Bronchial epithelial cell (primary cell): ENCODE results near the gene TOMM7. TPM values are rescaled to one million over a fixed set of nuclear protein-coding genes. Genes with fewer than 3 reads are reported as not detected.
"Not testable (repeated sequence)": the region's sequence is repeated elsewhere in the genome, so short reads cannot be mapped to it uniquely, and the experiment has no call there.

ENCODE experiments used
- DNase-seq: peaks from one replicate; pipeline ENCODE4 v3.0.0-alpha.2; 2010; ENCODE audit warnings: low read depth
- FAIRE-seq: peaks from 2 replicates; lab custom pipeline; 2011; peaks lifted over from hg19 to GRCh38; lab: Jason Lieb, UNC
- H3K27me3 ChIP-seq: 2 replicates; pipeline ENCODE4 v1.5.1; 2011; ENCODE audit warnings: low read length; ENCODE audit not compliant: control insufficient read depth, insufficient read depth
- H3K36me3 ChIP-seq: 2 replicates; pipeline ENCODE4 v1.5.1; 2011; ENCODE audit warnings: low read length; ENCODE audit not compliant: control insufficient read depth, insufficient read depth
- H3K4me3 ChIP-seq: 2 replicates; pipeline ENCODE4 v1.5.1; 2011; ENCODE audit warnings: mild to moderate bottlenecking, low read depth, low read length, control low read depth
- total RNA-seq: library from RNA; depleted of rRNA; stranded (reverse); fragments of >200 nt; gene quantifications from 2 replicates; pipeline ENCODE4 v1.2.1, GENCODE V29; 2014
- TF ChIP-seq, protein P1 (sequence below): IDR thresholded peaks from 2 replicates; pipeline ENCODE4 v1.5.1; 2011; ENCODE audit warnings: mild to moderate bottlenecking, moderate library complexity, low read length, control low read depth, inconsistent platforms; ENCODE audit not compliant: insufficient read depth, severe bottlenecking

The TOMM7 gene
- total RNA-seq, 1 donor from 2014 or later, result 233 TPM

- TF ChIP-seq, protein P1, sequence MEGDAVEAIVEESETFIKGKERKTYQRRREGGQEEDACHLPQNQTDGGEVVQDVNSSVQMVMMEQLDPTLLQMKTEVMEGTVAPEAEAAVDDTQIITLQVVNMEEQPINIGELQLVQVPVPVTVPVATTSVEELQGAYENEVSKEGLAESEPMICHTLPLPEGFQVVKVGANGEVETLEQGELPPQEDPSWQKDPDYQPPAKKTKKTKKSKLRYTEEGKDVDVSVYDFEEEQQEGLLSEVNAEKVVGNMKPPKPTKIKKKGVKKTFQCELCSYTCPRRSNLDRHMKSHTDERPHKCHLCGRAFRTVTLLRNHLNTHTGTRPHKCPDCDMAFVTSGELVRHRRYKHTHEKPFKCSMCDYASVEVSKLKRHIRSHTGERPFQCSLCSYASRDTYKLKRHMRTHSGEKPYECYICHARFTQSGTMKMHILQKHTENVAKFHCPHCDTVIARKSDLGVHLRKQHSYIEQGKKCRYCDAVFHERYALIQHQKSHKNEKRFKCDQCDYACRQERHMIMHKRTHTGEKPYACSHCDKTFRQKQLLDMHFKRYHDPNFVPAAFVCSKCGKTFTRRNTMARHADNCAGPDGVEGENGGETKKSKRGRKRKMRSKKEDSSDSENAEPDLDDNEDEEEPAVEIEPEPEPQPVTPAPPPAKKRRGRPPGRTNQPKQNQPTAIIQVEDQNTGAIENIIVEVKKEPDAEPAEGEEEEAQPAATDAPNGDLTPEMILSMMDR, result no peak
- Histone ChIP-seq H3K27me3 (no peaks in the 10 kb centered on the region), H3K4me3 (no peak overlapping the region), H3K36me3 (no peaks in the 10 kb centered on the region)
- FAIRE-seq (no peak), DNase-seq (no peak)
Measured at GRCh38 chr7:22851145-22851544, 28.5 kb upstream of the TOMM7 start.

GRCh38 chr7:22850394-22850793 is 27.7 kb upstream of the TOMM7 start:
- DNase-seq, H3K27me3 ChIP-seq, H3K4me3 ChIP-seq, FAIRE-seq, H3K36me3 ChIP-seq: not testable (repeated sequence)

DNA sequence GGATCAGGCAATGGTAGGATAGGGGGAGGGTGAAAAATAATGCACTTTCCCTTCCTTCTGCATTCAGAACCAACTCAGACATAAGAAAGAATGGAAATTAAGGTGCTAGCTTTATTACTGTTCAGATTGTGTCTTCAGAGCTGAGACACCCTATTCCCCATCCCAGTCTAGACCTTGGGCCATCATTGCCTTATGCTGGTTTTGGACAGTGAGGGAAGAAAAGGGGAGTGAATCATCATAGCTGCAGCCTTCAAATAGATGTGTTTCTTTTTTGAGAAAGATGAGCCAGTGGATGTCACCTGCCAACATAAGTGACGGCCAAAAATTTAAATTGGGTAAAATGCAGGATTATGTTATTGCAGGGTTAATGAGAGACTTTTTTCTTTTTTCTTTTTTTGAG is 27.0 kb upstream of the TOMM7 start:
- Histone ChIP-seq H3K4me3 (no peak overlapping the region), H3K27me3 (no peaks in the 10 kb centered on the region), H3K36me3 (no peaks in the 10 kb centered on the region)
- DNase-seq (no peak), FAIRE-seq (no peak)
- TF ChIP-seq, protein P1, result no peak

DNA sequence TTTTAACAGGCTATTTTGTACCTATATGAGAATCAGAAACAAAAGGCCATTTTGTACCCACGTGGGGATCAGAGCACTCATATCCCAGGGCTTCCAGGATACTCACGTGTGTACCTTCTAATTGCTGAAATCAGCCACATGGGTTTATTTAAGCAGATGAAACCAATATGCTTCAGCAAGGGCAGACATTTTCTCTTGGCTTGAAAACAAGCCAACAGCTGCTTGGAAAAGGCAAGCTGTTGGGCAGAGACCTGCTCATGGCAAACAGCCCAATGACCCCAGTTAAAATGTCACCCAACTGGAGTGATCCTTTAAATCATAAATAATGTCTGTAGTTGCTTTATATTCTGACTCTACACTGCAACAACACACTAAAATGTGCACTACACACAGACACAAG is 26.5 kb upstream of the TOMM7 start:
- Histone ChIP-seq H3K27me3 (no peaks in the 10 kb centered on the region), H3K36me3 (no peaks in the 10 kb centered on the region), H3K4me3 (no peak overlapping the region)
- TF ChIP-seq, protein P1, result no peak
- DNase-seq (no peak), FAIRE-seq (no peak)

DNA sequence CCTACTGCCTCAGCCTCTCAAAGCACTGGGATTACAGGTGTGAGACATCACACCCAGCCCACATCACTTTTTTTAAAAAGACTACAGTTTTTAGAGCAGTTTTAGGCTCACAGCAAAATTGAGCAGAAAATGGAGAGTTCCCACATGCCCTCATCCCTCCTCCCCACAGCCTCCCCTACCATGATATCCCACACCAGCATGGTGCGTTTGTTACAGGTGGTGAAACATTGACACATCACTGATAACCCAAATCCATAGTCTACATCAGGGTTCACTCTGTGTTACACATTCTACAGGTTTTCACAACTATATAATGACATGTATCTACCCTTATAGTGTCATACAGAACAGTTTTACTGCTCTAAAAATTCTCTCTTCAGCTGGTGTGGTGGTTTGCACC is 24.3 kb upstream of the TOMM7 start:
- no peaks in the 10 kb centered on the region for H3K36me3 ChIP-seq
- H3K4me3 ChIP-seq, result no peak overlapping the region
- FAIRE-seq (no peak), DNase-seq (no peak)
- TF ChIP-seq, protein P1, result no peak
- no peaks in the 10 kb centered on the region for H3K27me3 ChIP-seq

GRCh38 chr7:22845221-22845834 is 22.7 kb upstream of the TOMM7 start:
- Histone ChIP-seq H3K4me3 (no peak overlapping the region), H3K36me3 (no peaks in the 10 kb centered on the region), H3K27me3 (no peaks in the 10 kb centered on the region)
- TF ChIP-seq, protein P1, result no peak
- FAIRE-seq (no peak), DNase-seq (no peak)
